IMR-90 (cell line): ENCODE data around the gene LRRC9.

Experiments used
- BHLHE40 ChIP-seq: fragments of 150-350 bp; IDR thresholded peaks from 2 replicates; pipeline ENCODE4 v1.6.1; 2016; ENCODE audit warnings: mild to moderate bottlenecking, low read depth, low read length
- CHD1 ChIP-seq: IDR thresholded peaks from 2 replicates; pipeline ENCODE4 v1.6.1; 2012; ENCODE audit warnings: low read depth, low read length, improper control_type of control experiment
- CTCF ChIP-seq: conservative IDR thresholded peaks from 2 replicates; pipeline ENCODE4 v1.5.1; 2012; ENCODE audit warnings: mild to moderate bottlenecking, low read depth, low read length, improper control_type of control experiment
- FOS ChIP-seq: fragments of 150-350 bp; IDR thresholded peaks from 2 replicates; pipeline ENCODE4 v1.6.1; 2016; ENCODE audit warnings: low read depth, low read length
- MAFK ChIP-seq: IDR thresholded peaks from 2 replicates; pipeline ENCODE4 v1.6.1; 2012; ENCODE audit warnings: low read depth, low read length, improper control_type of control experiment
- MAZ ChIP-seq: IDR thresholded peaks from 2 replicates; pipeline ENCODE4 v1.6.1; 2012; ENCODE audit warnings: low read depth, mild to moderate bottlenecking, low read length, improper control_type of control experiment, moderate library complexity, borderline replicate concordance
- MXI1 ChIP-seq: IDR thresholded peaks from 2 replicates; pipeline ENCODE4 v1.6.1; 2012; ENCODE audit warnings: low read depth, mild to moderate bottlenecking, low read length, moderate library complexity, borderline replicate concordance
- POLR2A ChIP-seq: IDR thresholded peaks from 2 replicates; pipeline ENCODE4 v1.6.1; 2012; ENCODE audit warnings: mild to moderate bottlenecking, low read depth, low read length
- RAD21 ChIP-seq: IDR thresholded peaks from 2 replicates; pipeline ENCODE4 v1.6.1; 2012; ENCODE audit warnings: low read length, improper control_type of control experiment
- SMC3 ChIP-seq: fragments of 150-350 bp; IDR thresholded peaks from 2 replicates; pipeline ENCODE4 v1.6.1; 2016; ENCODE audit warnings: low read depth, mild to moderate bottlenecking, antibody characterized with exemption, low read length, moderate library complexity

GRCh38 chr14:59981564-59981963, 61.6 kb downstream of the LRRC9 start:
- TF ChIP-seq SMC3 (no peak), CTCF (no peak), POLR2A (no peak), BHLHE40 (no peak), MXI1 (no peak), CHD1 (no peak), FOS (no peak), MAZ (no peak), RAD21 (no peak), MAFK (no peak)
